A172 (cell line): ENCODE data around the gene NSUN7. TPM values are rescaled to one million over a fixed set of nuclear protein-coding genes. Genes with fewer than 3 reads are reported as not detected.
"Not testable (repeated sequence)": the region's sequence is repeated elsewhere in the genome, so short reads cannot be mapped to it uniquely, and the experiment has no call there.

Experiments used
- DNase-seq: peaks from one replicate; pipeline ENCODE4 v3.0.0-alpha.2; 2015; ENCODE audit warnings: low spot score
- total RNA-seq: library from RNA; depleted of rRNA; stranded (reverse); fragments of >200 nt; shearing (Covaris generic); gene quantifications from 2 replicates; pipeline ENCODE4 v1.2.3, GENCODE V29; 2014

NSUN7 gene
- total RNA-seq, 1 experiment from 2014 or later = 1.2 TPM

DNA sequence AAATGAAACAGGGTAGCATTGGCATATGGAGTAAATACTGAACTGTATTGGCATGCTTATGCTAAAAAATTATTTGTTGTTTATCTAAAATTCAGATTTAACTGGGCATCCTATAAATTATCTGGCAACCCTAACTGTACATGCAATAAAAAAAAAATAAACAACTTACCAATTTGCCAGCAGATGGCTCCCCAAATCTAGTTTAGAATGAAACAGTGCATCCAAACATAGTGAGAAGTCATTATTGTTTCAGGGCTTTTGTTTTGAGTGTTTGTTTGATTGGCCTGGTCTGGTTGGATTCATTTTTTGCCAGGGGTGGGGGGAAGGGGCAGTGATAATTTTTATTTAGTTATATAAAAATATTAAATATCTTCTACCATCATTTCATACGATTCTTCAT lies 12.8 kb upstream of the NSUN7 start:
- DNase-seq = peak; percentile 9

DNA sequence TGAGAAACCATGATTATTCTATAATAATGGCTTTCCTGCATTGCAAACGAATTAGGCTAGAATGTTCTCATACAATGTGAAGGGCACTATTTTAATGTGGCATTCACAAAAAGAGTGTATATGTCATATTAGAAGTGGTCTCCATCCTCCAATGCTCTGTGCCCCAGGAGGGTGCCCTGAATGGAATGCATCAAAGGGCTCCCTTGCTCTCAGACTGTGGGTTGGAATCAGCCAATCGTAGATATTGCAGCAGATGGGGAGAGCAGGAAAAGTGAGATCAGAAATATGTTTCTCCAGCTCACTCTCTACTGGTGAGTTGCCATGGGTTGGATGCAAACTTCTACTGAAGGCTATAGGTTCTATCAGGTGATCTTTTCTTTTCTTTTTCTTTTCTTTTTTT lies 11.9 kb upstream of the NSUN7 start:
- DNase-seq = no peak

DNA sequence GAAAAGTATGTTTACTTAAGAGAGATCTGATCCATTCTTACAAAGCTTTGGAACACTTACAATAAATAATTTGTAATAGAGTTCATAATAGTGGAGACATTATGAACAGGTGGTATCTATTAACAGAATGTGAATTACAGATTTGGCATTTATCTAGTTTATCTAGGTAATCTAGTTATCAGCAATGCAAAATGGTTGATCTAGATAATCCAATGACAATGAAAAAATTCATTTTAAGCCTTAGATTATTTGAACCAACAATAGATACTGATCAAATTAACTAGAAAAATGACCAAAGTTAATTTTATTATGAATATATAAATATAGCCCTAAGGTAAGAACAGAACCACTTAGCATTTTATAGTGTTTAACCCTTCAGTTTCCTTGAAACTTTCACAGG lies 10.4 kb upstream of the NSUN7 start:
- DNase-seq = no peak

DNA sequence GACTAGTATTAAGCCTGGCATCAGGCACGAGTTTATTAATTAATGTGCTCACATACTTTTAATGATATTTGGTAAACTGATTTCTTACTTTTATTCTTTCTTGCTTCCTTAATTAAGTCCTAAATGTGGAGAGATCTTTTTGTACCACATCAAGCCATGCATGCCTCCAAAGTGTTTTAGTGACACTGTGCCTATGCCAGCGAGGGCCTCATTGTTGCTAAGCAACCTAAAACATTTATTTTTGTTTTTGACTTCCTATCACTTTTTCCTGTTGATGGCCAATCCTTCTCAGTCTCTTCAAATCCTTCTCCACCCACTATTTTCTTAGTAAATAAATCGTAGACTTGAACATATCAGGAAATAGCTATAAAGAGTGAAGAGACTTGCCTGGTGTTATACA lies 5.5 kb upstream of the NSUN7 start:
- no peak for DNase-seq

DNA sequence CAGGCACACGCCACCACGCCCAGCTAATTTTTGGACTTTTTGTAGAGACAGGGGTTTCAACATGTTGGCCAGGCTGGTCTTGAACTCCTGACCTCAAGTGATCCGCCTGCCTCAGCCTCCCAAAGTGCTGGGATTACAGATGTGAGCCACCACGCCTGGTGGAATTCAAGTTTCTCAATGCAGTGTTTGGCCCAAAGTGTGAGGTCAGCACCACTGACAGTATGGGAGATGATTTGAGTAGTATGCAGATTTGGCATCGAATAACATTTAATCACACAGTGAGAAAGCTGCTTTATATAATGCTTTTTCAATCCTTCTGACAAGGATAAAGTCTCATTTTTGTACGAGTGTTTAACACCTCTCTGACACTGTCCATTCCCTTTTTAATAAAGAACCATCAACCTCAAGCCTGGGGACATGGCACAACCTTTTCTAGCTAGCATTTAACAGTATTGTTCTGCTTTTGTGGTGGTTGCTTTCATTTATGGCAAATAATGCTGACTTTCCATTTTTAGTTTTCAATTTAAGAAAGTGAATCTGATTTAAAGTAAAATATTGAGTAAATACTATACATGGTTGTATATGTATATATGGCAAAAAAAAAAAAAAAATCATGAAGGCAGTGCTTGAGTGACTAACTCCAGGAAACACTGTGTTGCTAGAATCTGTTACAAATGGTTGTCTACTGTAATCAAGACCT lies 4.3 kb upstream of the NSUN7 start:
- no peak for DNase-seq

DNA sequence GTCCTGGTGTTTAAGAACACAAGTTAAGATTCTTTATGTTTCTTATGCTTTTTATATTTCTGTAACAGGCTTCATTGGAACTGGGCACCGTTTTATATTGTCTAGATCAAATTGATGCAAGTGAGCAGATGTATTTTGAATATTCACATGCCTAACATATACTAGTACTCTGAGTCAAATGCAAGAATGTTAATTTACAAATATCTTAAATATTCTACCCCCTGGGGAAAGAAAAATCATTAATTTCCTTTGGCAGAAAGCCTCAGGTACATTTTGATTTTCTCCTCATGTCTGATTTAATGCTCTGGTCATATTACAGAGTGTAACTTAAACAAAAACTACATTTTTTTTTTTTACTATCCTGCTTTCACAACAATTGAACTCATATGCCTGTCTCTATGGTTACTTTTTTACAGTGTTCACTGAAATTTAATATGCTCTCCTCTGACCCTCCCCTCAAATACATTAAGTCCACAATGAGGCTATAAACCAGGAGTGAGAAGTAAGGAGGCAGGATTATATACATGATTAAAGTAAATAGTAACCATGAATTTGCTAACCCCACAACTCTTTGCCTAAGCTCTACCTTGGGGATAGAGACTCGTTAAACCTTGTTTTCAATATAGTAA lies 2.4 kb upstream of the NSUN7 start:
- no peak for DNase-seq

DNA sequence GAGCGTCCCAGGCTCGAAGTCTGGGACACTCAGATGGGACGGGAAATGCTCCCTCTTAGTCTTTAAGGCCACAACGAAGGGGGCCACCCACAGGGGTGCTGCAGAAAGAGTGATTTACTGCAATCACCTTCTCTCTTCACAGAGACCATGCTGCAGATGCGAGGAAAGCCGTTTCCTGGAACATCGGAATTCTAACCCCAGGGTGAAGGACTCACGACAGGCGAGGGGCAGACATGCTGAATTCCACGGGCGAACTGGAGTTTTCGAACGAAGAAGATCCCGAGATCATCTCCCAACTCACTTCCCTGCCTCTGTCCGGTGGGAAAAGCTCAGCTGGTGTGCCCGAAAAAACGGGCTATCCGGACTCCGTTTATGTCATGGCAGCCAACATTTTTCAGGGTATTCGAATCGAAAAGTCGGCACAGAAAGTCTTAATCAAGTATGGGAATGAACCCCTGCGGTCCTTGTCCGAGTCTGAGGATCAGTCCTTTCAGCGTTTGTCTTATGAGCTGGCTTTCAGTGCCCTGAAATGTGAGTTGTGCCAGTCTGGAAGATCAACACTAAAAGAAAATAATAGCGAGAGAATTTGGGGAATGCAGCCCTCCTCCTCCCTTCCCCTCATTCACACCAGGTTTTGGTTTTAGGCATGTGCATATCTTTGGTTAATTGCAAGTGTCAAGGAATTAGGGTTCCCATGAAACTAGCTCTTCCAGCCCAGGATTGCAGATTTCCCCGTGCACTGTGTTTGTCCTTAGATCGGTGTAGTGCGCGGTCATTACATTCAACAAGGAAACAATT lies 905 bp downstream of the NSUN7 start:
- DNase-seq = no peak

DNA sequence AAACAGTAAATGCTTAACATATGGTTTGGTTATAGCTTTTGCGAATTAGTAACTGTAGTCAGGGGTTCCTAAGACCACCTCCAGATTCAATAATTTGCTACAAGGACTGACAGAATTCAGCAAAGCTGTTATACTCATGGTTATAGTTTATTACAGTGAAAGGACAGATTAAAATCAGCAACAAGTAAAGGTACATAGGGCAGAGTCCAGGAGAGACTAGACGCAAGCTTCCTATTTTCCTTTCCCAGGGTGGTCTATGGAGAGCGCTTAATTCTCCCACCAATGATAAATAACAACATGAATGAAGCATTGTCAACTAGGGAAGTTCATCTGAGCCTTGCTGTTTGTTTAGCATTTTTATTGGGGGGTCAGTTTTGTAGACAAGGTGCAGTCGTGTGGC lies 5.9 kb downstream of the NSUN7 start:
- DNase-seq = no peak

DNA sequence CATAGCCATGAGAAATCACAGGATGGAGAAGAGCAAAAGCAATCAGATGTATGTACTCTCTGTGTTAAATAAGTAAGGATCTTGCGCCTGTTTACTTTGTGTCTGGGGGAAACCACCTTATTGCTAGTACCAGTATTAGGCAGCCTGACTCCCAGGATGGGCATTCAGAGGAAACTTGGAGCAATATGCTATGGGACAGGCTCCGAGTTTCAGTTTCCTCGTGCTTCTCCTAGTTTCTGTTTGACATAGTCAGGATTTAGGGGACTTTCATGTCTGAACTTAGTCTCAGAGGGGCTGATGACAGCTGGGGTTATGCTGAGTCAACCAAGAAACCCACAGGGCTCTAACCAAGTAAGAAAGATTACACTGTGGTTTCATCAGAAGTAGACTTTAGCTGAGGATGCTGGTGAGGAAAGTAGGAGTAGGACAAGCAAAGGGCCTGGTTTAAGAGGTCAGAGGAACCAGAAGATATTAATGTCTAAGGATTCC lies 13.5 kb downstream of the NSUN7 start:
- DNase-seq = no peak

DNA sequence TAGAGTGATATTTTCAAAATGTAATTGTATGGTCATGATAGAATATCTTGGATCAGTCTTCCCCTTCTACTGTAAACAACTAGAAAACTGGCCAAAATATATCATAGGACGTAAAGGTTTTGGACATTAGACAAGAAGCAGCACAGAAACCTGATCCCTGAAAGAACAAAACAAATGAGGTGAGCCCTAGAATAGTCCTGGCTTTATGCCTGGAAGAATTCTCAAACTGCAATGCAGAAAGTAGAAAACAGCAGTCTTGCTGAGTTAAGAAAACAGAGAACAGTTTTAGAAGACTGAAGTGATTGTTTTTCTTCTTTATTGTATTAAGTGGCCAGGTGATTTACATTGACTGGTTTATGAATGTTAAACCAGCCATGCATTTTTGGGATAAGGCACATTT lies 19.5 kb downstream of the NSUN7 start:
- no peak for DNase-seq

DNA sequence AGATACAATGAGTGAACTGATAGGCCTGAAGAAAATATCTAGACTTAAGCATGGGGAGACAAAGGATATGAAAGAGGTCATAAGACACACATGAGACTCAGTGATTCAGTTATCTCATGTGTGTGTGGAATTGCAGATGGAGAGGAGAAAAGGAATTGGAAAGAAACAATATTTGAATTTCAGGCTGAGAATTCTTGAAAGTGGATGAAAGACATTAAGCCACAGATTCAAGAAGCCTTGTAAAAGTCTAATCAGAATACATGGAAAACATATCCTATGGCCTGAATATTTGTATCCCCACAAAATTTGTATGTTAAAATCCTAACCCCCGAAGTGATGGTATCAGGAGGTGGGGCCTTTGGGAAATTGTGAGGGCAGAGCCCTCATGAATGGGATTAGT lies 28.3 kb downstream of the NSUN7 start:
- DNase-seq = no peak

DNA sequence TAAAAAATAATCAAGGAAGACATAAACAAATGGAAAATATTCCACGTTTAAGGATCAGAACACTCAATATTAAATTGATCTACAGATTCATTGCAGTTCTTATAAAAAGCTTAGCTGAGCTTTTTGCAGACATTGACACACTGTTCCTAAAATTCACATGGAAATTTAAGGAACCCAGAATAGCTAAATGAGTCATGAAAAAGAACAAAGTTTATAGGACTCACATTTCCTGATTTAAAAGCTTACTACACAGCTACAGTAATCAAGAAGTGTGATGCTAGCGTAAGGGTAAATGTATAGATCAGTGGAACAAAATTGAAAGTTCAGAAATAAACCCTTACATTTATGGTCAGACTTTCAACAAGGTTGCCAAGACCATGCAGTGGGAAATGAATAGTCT lies 33.1 kb downstream of the NSUN7 start:
- DNase-seq = no peak

DNA sequence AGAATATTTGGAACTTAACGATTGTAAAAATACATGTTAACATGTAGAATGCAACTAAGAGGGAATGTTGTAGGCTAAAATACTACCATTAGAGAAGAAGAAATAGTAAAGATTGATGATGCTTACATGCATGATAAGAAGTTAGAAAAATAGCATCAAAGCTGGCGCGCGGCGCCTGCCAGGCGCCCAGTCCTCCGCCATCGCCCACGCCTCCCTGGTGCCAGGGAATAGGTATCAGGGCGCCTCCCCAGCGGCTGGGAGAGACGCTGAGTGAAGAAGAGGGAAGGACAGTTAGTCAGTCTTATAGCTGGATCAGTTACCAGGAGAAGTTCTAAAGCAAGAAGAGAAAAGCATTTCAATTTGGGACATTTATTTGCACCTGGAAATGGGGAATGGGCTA lies 36.0 kb downstream of the NSUN7 start:
- no peak for DNase-seq

DNA sequence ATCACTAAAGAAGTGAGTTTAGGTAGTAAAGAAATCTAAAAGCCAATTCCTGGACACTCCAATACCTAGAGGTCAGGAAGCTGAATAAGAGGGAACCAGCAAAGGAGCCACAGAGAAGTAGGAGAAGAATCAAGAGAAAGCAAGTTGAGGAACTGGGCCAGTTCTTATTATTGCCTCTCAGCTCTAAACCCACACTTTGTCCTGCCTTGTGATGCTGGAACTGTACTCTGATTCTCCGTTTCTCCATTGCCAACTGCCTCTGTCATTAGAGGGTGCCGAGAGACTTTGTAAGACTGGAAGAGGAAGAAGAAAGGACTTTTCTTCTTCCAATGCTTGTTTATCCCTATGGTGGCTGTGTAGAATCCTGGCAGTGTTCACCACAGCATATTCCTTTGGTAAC lies 38.6 kb downstream of the NSUN7 start:
- DNase-seq = no peak

DNA sequence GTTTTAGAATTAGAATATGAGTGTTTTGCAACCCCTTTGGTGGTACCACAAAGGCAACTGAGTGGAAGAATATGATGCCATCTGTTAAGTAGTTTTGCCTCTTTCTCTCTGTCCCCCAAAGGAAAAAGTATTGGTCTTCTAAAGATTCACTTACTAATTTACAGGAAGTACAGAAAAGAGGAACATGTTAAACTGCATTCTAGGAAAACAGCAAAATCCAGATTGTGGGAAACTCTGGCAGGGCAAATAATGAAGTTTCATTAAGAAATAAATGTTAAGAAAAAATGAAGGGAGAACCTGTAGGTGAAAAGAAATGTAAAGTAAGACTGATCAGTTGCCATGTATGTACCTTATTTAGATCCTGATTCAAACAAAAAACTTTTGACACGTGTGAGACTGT lies 39.3 kb downstream of the NSUN7 start:
- no peak for DNase-seq

DNA sequence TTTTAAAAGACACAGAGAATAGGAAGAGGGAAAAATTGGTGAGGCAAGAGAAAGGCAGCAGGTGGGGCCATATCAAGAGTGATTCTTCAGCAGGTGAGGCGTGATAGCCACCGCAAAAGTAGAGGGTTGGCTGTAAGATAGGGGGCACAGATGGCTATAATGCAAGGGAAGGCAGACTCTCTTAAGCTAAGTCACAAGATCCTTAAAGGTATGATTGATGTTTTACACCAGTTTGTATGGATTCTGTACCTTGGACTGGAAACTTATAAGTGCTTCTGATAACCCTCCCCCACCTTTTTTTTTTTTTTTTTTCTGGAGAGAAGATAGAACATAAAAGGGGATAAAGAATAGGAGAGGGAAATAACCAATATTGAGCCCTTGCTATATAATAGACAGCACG lies 40.0 kb downstream of the NSUN7 start:
- DNase-seq = no peak

DNA sequence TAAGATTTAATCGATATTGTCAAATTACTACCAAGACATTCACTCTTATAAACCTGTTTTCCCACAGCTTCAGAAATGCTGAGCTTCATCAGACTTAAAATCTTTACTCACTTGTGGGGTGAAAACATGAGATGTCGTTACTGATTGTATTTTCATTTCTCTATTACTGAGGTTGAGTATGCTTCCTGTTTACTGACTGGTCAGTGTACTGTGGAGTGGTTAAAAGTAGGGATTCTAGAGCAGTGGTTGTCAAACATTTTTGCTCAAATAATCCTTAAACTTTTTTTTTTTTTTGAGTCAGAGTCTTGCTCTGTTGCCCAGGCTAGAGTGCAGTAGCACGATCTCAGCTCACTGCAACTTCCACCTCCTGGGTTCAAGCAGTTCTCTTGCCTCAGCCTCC lies 50.3 kb downstream of the NSUN7 start:
- no peak for DNase-seq

DNA sequence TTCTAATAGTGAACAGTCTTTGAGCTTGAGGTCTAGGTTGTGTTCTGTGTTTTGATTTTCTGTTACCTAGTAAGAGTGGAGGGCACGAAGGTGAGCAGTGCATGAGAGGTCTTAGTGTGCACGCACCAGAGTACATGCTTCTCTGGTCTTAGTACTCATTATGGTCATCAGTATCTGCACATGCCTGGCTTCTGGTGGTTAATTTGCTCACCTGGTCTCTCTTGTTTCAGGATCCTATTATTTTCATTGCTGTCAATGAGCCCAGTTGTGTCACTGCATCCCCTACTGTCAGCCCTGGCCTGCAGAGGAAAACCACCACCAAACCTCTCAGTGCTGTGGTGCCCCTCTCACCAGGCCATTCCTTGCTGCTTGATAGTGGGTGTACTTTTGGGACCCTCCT lies 54.8 kb downstream of the NSUN7 start:
- DNase-seq = no peak

DNA sequence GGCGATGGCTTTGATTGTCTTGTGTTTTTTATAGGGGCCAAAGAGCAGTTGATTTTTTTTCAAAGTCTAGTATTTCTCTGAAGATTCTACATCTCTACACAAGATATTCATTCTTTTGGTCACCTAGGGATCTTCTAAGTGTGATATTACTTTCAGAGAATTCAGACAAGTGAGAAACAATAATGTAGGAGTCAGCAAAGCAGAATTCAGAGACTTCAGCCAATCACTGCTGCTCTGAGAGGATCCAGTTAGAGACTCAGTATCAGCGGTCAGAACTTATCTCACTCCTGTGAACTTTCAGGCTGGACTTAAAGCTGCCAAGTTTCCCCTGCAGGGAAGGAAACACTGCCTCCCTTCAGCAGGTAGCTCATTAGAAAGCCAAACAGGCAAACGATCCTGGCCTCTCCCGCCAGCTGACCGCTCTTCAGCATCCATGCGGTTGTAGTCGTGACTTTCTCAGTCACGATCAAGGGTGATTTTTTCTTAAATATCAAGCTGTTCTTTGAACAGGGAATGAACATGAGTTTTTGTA lies 59.2 kb downstream of the NSUN7 start:
- no peak for DNase-seq

DNA sequence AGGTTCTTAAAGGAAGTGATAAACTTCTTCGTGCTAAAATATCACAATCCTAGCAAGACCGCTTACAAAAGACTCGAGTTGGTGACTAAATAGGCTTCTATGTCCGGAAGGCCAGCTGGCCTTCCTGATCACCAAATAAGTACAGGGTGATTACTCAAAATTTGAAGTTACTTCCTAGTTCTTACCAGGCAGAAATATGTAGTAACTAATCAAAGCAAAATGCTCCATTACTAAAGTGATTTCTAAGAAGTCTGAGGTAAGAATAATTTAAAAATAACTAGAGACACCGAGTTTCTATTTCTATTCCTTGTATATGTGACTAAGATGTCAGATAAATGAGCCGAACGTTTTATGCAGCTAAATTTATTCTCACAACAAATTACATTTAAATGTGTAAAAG lies 62.2 kb downstream of the NSUN7 start:
- no peak for DNase-seq

DNA sequence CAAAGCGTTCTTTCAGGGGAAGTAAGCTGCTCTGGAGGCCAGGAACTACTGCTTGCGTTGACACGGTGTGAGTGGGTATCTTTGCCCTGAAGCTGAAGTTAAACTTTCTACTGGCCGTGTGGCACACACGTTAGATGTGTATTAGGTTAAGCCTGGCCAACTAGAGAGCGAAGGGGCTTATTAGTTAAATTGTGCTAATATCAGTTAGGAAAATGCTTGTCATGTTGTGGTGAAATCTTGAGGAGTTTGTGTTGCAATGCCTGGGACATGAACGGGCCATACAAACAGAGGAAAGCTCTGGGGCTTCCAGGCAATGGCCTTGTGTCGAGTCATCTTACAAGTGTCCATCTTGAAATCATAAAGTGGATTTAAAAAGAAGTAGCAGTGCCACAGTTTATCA lies 62.6 kb downstream of the NSUN7 start:
- no peak for DNase-seq

DNA sequence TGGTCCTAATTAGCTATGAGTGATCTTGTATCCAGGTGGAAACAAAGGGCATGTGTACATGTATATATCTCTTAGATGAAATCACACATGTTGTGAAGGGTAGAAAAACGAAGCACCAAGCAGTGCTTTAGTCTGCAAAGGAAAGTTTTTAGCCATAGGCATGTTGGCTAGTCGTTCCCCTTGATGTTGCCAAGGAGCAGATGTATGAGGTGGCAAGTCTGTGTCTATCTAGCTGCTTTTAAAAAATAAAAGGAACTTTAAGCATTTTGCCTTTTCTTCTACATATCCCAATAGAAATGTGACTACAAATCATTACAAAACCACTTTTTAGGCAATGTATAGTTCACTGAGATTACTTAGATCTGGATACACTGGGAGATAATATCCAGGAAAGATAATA lies 63.1 kb downstream of the NSUN7 start:
- DNase-seq = no peak

DNA sequence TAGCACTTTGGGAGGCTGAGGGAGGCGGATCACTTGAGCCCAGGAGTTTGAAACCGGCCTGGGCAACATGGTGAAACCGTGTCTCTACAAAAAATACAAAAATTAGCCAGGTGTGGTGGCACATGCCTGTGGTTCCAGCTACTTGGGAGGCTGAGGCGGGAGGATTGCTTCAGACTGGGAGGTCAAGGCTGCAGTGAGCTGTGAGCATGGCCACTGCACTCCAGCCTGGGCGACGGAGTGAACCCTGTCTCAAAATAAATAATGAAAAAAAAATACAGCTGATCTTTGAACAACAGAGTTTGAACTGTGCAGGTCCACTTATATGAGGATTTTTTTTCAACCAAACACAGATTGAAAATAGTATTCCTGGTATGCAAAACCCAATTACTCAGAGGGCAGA lies 67.4 kb downstream of the NSUN7 start:
- not testable (repeated sequence) for DNase-seq
